Medulla oblongata (tissue), 1 donor: Measurements from ENCODE around the gene ITIH3.

Source experiments
- DNase-seq: peaks from one replicate; pipeline ENCODE4 v3.0.0-alpha.2; 2015; ENCODE audit errors: extremely low spot score

Gene ITIH3

GRCh38 chr3:52845691-52846431 lies 51.3 kb downstream of the ITIH3 start:
- peak; percentile 20 for DNase-seq

GRCh38 chr3:52846432-52846965 lies 51.9 kb downstream of the ITIH3 start:
- no peak for DNase-seq

- DNase-seq: no peak
Measured at GRCh38 chr3:52847241-52847640, 52.6 kb downstream of the ITIH3 start.

GRCh38 chr3:52847726-52848125 lies 53.1 kb downstream of the ITIH3 start:
- no peak for DNase-seq

GRCh38 chr3:52848617-52849016 lies 54.0 kb downstream of the ITIH3 start:
- DNase-seq: no peak

- DNase-seq: no peak
Measured at GRCh38 chr3:52849656-52850055, 55.1 kb downstream of the ITIH3 start.

GRCh38 chr3:52851348-52851747 lies 56.8 kb downstream of the ITIH3 start:
- DNase-seq: peak; percentile 47

GRCh38 chr3:52852419-52852818 lies 57.8 kb downstream of the ITIH3 start:
- DNase-seq: no peak

- no peak for DNase-seq
Measured at GRCh38 chr3:52854013-52854412, 59.4 kb downstream of the ITIH3 start.

GRCh38 chr3:52856666-52857065 lies 62.1 kb downstream of the ITIH3 start:
- DNase-seq: no peak

GRCh38 chr3:52857133-52857532 lies 62.5 kb downstream of the ITIH3 start:
- no peak for DNase-seq

GRCh38 chr3:52857864-52858263 lies 63.3 kb downstream of the ITIH3 start:
- peak; percentile 15 for DNase-seq
